Dendritic cell treated with granulocyte-macrophage colony-stimulating factor and Interleukin-4, amounts not matched to agents 40 ng/mL and 50 ng/mL, for 4 days (primary cell): Measurements from ENCODE around the gene ETHE1.

ENCODE experiments used
- H3K27ac Mint-ChIP-seq: one replicate; pipeline ENCODE4 v1.8.0; 2022; ENCODE audit warnings: mild to moderate bottlenecking, mixed read lengths
- H3K27me3 Mint-ChIP-seq: one replicate; pipeline ENCODE4 v1.8.0; 2022; ENCODE audit warnings: mild to moderate bottlenecking, mixed read lengths
- H3K36me3 Mint-ChIP-seq: one replicate; pipeline ENCODE4 v1.8.0; 2022; ENCODE audit warnings: low read depth, mixed read lengths
- H3K4me1 Mint-ChIP-seq: one replicate; pipeline ENCODE4 v1.8.0; 2022; ENCODE audit warnings: low read depth, mixed read lengths
- H3K4me3 Mint-ChIP-seq: one replicate; pipeline ENCODE4 v1.8.0; 2022; ENCODE audit warnings: mild to moderate bottlenecking, moderate library complexity, mixed read lengths
- H3K9me3 Mint-ChIP-seq: one replicate; pipeline ENCODE4 v1.8.0; 2022; ENCODE audit warnings: mixed read lengths
- intact Hi-C: fragments of 100-400 bp; cut with micrococcal nuclease; formaldehyde crosslinking; loops from one replicate; pipeline ENCODE4 v1.15.0; 2022

The ETHE1 gene

DNA sequence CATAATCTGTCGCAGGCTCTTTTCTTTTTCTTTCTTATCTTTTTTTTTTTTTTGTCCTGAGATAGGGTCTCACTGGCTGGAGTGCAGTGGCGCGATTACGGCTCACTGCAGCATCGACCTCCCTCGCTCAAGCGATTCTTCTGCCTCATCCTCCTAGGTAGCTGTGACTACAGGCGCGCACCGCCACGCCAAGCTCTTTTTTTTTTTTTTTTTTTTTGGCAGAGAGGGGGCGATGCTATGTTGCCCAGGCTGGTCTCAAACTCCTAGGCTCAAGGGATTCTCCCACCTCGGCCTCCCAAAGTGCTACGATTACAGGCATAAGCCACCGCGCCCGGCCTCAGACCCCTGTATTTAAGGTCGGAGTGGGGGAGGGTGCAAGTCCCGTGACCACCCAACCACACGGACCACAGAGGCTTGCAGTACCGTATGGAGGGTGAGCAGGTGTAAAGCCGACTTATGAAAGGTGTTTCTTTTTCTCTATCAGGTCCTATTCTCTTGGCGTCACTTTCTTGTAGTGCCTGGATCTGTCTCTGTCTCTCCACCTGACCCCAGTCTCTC, 24.5 kb downstream of the ETHE1 start:
- Mint-ChIP-seq H3K36me3 (peaks cover 94% of the 10 kb centered on the region), H3K9me3 (no peaks in the 10 kb centered on the region), H3K27ac (peak overlapping the region; percentile 93), H3K4me3 (peak overlapping the region; percentile 100), H3K4me1 (peaks cover 52% of the 10 kb centered on the region), H3K27me3 (peaks cover 4% of the 10 kb centered on the region)
- intact Hi-C loops: no loop called here

DNA sequence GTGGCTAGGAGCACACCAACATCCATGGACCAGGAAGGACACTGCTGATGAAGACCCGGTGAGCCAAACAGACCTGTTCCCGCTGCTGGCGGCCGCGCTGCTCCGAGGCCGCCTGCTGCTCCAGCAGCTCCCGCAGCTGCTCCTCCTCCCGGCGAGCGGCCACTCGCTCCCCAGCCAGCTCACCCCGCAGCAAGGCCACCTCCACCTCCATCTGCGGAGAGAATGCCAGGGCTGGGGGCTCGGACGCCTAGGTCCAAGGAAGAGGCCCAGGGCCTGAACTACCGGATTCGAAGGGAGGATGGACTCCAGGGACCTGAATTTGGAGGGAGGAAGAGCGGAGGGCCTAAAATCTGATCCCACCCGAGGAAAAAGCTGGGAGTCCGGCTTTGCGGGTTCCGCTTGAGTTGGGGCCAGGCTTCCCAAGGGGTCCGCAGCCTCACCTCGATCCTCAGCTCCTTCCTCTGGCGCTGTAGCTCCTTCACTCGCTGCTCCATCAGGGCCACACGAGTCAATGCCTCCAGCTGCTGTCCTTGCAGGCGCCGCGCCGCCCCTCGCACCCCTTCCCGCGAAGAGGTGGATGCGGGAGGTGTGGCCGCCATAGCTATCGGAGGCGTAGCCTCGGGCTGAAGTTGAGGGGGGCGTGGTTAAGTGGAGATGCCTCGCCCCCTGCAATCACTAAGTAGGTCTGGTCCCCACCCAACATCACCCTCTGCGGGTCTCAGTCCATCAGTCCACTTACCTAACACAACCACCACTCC, 25.2 kb downstream of the ETHE1 start:
- intact Hi-C loops: no loop called here
- Mint-ChIP-seq H3K36me3 (peaks cover 94% of the 10 kb centered on the region), H3K27ac (no peak overlapping the region), H3K9me3 (no peaks in the 10 kb centered on the region), H3K27me3 (peaks cover 4% of the 10 kb centered on the region), H3K4me3 (no peak overlapping the region), H3K4me1 (peaks cover 52% of the 10 kb centered on the region)

GRCh38 chr19:43499042-43499441, 28.0 kb downstream of the ETHE1 start:
- Mint-ChIP-seq H3K27me3 (peaks cover 4% of the 10 kb centered on the region), H3K9me3 (no peaks in the 10 kb centered on the region), H3K4me3 (no peak overlapping the region), H3K36me3 (peaks cover 95% of the 10 kb centered on the region), H3K27ac (peak overlapping the region; percentile 0), H3K4me1 (peaks cover 46% of the 10 kb centered on the region)
- intact Hi-C loops: no loop called here

DNA sequence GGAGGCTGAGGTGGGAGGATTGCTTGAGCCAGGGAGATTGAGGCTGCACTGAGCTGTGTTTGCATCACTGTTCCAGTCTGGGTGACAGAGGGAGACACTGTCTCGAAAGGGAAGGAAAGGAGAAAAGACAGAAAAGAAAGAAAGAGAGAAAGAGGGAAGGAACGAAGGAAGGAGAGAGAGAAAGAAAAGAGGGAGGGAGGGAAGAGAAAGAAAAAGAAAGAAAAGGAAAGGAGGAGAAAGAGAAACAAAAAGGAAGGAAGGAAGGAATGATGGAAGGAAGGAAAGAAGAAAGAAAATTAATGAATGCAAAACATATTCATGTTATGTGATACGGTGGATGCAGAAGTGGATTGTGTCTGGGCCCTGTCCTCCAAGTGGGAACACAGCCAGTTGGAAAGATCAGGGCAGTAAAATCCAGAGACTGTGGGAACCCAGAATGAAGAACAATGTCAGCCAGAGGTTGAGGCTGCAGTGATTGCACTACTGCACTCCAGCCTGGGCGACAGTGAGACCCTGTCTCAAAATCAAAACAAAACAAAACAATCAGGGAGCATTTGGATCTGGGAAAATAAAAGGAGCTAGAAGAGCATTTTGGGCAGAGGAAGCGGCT, 28.7 kb downstream of the ETHE1 start:
- H3K4me1 Mint-ChIP-seq: peaks cover 40% of the 10 kb centered on the region
- peak overlapping the region; percentile 0 for H3K27ac Mint-ChIP-seq
- no peak overlapping the region for H3K4me3 Mint-ChIP-seq
- peaks cover 4% of the 10 kb centered on the region for H3K27me3 Mint-ChIP-seq
- H3K36me3 Mint-ChIP-seq: peaks cover 91% of the 10 kb centered on the region
- no peaks in the 10 kb centered on the region for H3K9me3 Mint-ChIP-seq
- intact Hi-C loops: no loop called here

DNA sequence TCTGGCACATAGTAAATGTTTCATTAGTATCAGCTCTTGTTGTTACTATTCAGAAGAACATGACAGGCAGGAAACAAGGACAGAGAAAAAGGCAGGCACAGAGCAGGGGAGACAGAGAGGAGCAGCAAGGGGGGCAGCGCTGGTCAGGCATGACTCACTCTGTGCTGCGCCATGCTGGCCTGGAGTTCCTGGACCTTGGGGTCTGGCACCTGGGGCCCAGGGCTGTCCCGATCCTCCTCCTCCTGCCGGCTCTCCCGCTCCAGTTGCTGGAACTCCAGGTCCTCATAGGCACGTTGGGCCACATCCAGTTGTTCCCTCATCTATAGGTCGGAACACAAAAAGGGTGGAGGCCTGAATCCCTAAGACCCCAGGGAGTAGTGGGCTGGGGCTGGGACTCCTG, 30.0 kb downstream of the ETHE1 start:
- H3K36me3 Mint-ChIP-seq: peaks cover 87% of the 10 kb centered on the region
- H3K27ac Mint-ChIP-seq: no peak overlapping the region
- intact Hi-C loops: no loop called here
- no peak overlapping the region for H3K4me3 Mint-ChIP-seq
- H3K9me3 Mint-ChIP-seq: no peaks in the 10 kb centered on the region
- no peaks in the 10 kb centered on the region for H3K27me3 Mint-ChIP-seq
- H3K4me1 Mint-ChIP-seq: peaks cover 27% of the 10 kb centered on the region

- Mint-ChIP-seq H3K27ac (no peak overlapping the region), H3K4me1 (peaks cover 30% of the 10 kb centered on the region), H3K9me3 (no peaks in the 10 kb centered on the region), H3K36me3 (peaks cover 81% of the 10 kb centered on the region), H3K27me3 (no peaks in the 10 kb centered on the region), H3K4me3 (no peak overlapping the region)
- intact Hi-C loops: no loop called here
These were observed 31.9 kb downstream of the ETHE1 start for GRCh38 chr19:43495082-43495481.

DNA sequence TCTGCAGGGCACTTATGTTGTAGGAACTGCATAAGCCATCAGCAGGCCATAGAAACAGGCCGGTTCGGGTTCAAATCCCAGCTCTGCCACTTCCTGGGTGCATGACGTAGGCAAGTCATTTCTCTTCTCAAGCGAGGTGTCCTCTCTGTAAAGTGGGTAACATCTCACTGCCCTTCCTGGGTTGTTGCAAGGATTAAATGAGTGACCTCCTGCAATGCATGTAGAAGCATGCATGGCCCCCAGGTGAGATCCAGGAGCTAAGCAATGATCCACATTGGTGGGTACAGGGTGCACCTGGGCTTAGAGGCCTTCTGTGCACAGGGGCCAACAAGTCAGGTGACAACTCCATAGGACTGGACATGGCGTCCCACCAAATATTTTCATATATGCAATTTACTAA, 36.2 kb downstream of the ETHE1 start:
- Mint-ChIP-seq H3K27me3 (no peaks in the 10 kb centered on the region), H3K4me3 (no peak overlapping the region), H3K36me3 (peaks cover 52% of the 10 kb centered on the region), H3K27ac (no peak overlapping the region), H3K9me3 (no peaks in the 10 kb centered on the region), H3K4me1 (peaks cover 58% of the 10 kb centered on the region)
- intact Hi-C loops: no loop called here

GRCh38 chr19:43489979-43490599, 36.9 kb downstream of the ETHE1 start:
- Mint-ChIP-seq H3K27ac (peak overlapping the region; percentile 18), H3K4me3 (no peak overlapping the region), H3K36me3 (peaks cover 46% of the 10 kb centered on the region), H3K27me3 (no peaks in the 10 kb centered on the region), H3K9me3 (no peaks in the 10 kb centered on the region), H3K4me1 (peaks cover 55% of the 10 kb centered on the region)
- intact Hi-C loops: loop anchor here (5.0 kb wide), 1 partner anchor 38 kb away; no protein-coding TSS in a partner anchor

DNA sequence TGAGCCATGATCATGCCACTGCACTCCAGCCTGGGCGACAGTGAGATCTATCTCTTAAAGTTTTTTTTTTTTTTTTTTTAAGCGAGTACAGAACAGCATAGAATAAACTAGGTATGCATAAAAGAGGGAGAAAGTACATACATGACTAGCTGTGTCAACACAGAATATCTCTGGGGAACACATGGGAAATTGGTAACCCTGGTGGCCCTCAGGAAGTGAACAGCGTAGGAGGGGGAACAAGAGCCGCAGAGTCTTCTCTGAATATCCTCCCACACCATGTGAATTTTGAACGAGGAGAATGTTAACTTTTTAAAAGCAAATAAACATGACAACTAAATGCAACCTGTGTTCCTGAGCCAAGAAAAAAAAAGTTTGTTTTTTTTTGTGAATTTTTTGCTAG, 37.7 kb downstream of the ETHE1 start:
- H3K4me3 Mint-ChIP-seq: no peak overlapping the region
- peak overlapping the region; percentile 18 for H3K27ac Mint-ChIP-seq
- intact Hi-C loops: loop anchor here (5.0 kb wide), 1 partner anchor 37 kb away; no protein-coding TSS in a partner anchor
- no peaks in the 10 kb centered on the region for H3K27me3 Mint-ChIP-seq
- H3K4me1 Mint-ChIP-seq: peaks cover 49% of the 10 kb centered on the region
- H3K9me3 Mint-ChIP-seq: no peaks in the 10 kb centered on the region
- H3K36me3 Mint-ChIP-seq: peaks cover 38% of the 10 kb centered on the region

GRCh38 chr19:43488179-43488578, 38.8 kb downstream of the ETHE1 start:
- intact Hi-C loops: loop anchor here (5.0 kb wide), 1 partner anchor 36 kb away; no protein-coding TSS in a partner anchor
- Mint-ChIP-seq H3K27ac (peak overlapping the region; percentile 82), H3K4me3 (no peak overlapping the region), H3K9me3 (no peaks in the 10 kb centered on the region), H3K4me1 (peaks cover 48% of the 10 kb centered on the region), H3K36me3 (peaks cover 35% of the 10 kb centered on the region), H3K27me3 (no peaks in the 10 kb centered on the region)

GRCh38 chr19:43486412-43486811, 40.6 kb downstream of the ETHE1 start:
- intact Hi-C loops: loop anchor here (5.0 kb wide), 1 partner anchor 34 kb away; no protein-coding TSS in a partner anchor
- peak overlapping the region; percentile 82 for H3K27ac Mint-ChIP-seq
- peak overlapping the region; percentile 53 for H3K4me3 Mint-ChIP-seq
- H3K27me3 Mint-ChIP-seq: no peaks in the 10 kb centered on the region
- no peaks in the 10 kb centered on the region for H3K9me3 Mint-ChIP-seq
- peaks cover 44% of the 10 kb centered on the region for H3K36me3 Mint-ChIP-seq
- peaks cover 48% of the 10 kb centered on the region for H3K4me1 Mint-ChIP-seq

GRCh38 chr19:43485951-43486350, 41.0 kb downstream of the ETHE1 start:
- H3K27me3 Mint-ChIP-seq: no peaks in the 10 kb centered on the region
- H3K36me3 Mint-ChIP-seq: peaks cover 49% of the 10 kb centered on the region
- peaks cover 48% of the 10 kb centered on the region for H3K4me1 Mint-ChIP-seq
- H3K27ac Mint-ChIP-seq: peak overlapping the region; percentile 82
- intact Hi-C loops: loop anchor here (5.0 kb wide), 1 partner anchor 34 kb away; no protein-coding TSS in a partner anchor
- H3K9me3 Mint-ChIP-seq: no peaks in the 10 kb centered on the region
- H3K4me3 Mint-ChIP-seq: peak overlapping the region; percentile 20

- no peak overlapping the region for H3K4me3 Mint-ChIP-seq
- H3K36me3 Mint-ChIP-seq: peaks cover 55% of the 10 kb centered on the region
- H3K4me1 Mint-ChIP-seq: peaks cover 25% of the 10 kb centered on the region
- intact Hi-C loops: no loop called here
- no peaks in the 10 kb centered on the region for H3K9me3 Mint-ChIP-seq
- no peaks in the 10 kb centered on the region for H3K27me3 Mint-ChIP-seq
- no peak overlapping the region for H3K27ac Mint-ChIP-seq
These were observed 43.7 kb downstream of the ETHE1 start for GRCh38 chr19:43483281-43483680.

DNA sequence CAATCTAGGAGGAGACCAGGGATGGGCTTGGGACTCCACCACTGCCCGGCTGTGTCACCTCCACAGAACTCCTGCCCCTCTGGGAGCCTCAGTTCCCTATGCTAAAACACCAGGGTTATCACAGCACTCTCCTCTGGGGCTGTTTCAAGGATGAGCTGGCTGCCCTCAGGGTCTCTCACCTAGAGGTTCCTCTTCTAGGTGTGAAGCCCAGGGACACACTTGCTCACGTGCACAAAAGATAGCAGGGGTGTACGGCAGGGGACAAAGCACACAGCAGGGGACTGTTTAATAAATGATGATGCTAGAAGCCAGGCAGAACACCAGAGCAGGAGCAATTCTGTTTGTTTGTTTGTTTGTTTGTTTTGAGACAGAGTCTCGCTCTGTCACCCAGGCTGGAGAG, 44.8 kb downstream of the ETHE1 start:
- Mint-ChIP-seq H3K9me3 (no peaks in the 10 kb centered on the region), H3K27ac (no peak overlapping the region), H3K27me3 (no peaks in the 10 kb centered on the region), H3K4me3 (no peak overlapping the region), H3K36me3 (peaks cover 66% of the 10 kb centered on the region), H3K4me1 (peaks cover 15% of the 10 kb centered on the region)
- intact Hi-C loops: no loop called here
